Endothelial cell (in vitro differentiated cells): ENCODE measurements around the gene DST. TPM values are rescaled to one million over a fixed set of nuclear protein-coding genes. Genes with fewer than 3 reads are reported as not detected.
A peak's percentile ranks its signal among the peaks of the same experiment; 100 is the strongest.

ENCODE experiments used
- DNase-seq: peaks from one replicate; pipeline ENCODE4 v3.0.0; 2021; ENCODE audit warnings: low spot score
- H3K27ac Mint-ChIP-seq: one replicate; pipeline ENCODE4 v1.8.0; 2021; ENCODE audit warnings: mixed read lengths, inconsistent platforms; ENCODE audit not compliant: unreplicated experiment
- H3K27me3 Mint-ChIP-seq: one replicate; pipeline ENCODE4 v1.8.0; 2021; ENCODE audit warnings: mild to moderate bottlenecking, moderate library complexity, mixed read lengths, inconsistent platforms; ENCODE audit not compliant: unreplicated experiment
- H3K36me3 Mint-ChIP-seq: one replicate; pipeline ENCODE4 v1.8.0; 2021; ENCODE audit warnings: mild to moderate bottlenecking, low read depth, mixed read lengths, inconsistent platforms; ENCODE audit not compliant: unreplicated experiment
- H3K4me1 Mint-ChIP-seq: one replicate; pipeline ENCODE4 v1.8.0; 2021; ENCODE audit warnings: mild to moderate bottlenecking, mixed read lengths, inconsistent platforms; ENCODE audit not compliant: unreplicated experiment
- H3K4me3 Mint-ChIP-seq: one replicate; pipeline ENCODE4 v1.8.0; 2021; ENCODE audit warnings: mild to moderate bottlenecking, mixed read lengths, inconsistent platforms; ENCODE audit not compliant: unreplicated experiment
- H3K9me3 Mint-ChIP-seq: one replicate; pipeline ENCODE4 v1.8.0; 2021; ENCODE audit warnings: mixed read lengths, inconsistent platforms; ENCODE audit not compliant: unreplicated experiment
- total RNA-seq: library from RNA; stranded (reverse); fragmentation: NEBNext Ultra II Directional; extraction: Animal tissue kit (Norgen Biotek cat#: 25700); gene quantifications from one replicate; pipeline ENCODE4 v1.2.1, GENCODE V29; 2021; ENCODE audit not compliant: unreplicated experiment
- TF ChIP-seq, protein P1 (sequence below): fragments of 200-600 bp; sonication (generic); IDR thresholded peaks from one replicate; pipeline ENCODE4 v1.5.0; 2021; ENCODE audit warnings: antibody characterized with exemption; ENCODE audit not compliant: unreplicated experiment

DST gene
- total RNA-seq, 1 donor from 2014 or later = 284 TPM

- peak overlapping the region; percentile 55 for H3K27ac Mint-ChIP-seq
- no peaks in the 10 kb centered on the region for H3K9me3 Mint-ChIP-seq
- H3K4me3 Mint-ChIP-seq = no peak overlapping the region
- TF ChIP-seq, protein P1, sequence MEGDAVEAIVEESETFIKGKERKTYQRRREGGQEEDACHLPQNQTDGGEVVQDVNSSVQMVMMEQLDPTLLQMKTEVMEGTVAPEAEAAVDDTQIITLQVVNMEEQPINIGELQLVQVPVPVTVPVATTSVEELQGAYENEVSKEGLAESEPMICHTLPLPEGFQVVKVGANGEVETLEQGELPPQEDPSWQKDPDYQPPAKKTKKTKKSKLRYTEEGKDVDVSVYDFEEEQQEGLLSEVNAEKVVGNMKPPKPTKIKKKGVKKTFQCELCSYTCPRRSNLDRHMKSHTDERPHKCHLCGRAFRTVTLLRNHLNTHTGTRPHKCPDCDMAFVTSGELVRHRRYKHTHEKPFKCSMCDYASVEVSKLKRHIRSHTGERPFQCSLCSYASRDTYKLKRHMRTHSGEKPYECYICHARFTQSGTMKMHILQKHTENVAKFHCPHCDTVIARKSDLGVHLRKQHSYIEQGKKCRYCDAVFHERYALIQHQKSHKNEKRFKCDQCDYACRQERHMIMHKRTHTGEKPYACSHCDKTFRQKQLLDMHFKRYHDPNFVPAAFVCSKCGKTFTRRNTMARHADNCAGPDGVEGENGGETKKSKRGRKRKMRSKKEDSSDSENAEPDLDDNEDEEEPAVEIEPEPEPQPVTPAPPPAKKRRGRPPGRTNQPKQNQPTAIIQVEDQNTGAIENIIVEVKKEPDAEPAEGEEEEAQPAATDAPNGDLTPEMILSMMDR = no peak
- no peaks in the 10 kb centered on the region for H3K27me3 Mint-ChIP-seq
- peaks cover 4% of the 10 kb centered on the region for H3K36me3 Mint-ChIP-seq
- H3K4me1 Mint-ChIP-seq = peaks cover 13% of the 10 kb centered on the region
- peak; percentile 15 for DNase-seq
Observed at GRCh38 chr6:56671651-56672461, 29.2 kb upstream of the DST start.

- TF ChIP-seq, protein P1 = no peak
- Mint-ChIP-seq H3K27ac (peak overlapping the region; percentile 55), H3K36me3 (peaks cover 4% of the 10 kb centered on the region), H3K9me3 (no peaks in the 10 kb centered on the region), H3K4me1 (peaks cover 13% of the 10 kb centered on the region), H3K4me3 (no peak overlapping the region), H3K27me3 (no peaks in the 10 kb centered on the region)
- no peak for DNase-seq
Observed at GRCh38 chr6:56671160-56671559, 28.5 kb upstream of the DST start.

DNA sequence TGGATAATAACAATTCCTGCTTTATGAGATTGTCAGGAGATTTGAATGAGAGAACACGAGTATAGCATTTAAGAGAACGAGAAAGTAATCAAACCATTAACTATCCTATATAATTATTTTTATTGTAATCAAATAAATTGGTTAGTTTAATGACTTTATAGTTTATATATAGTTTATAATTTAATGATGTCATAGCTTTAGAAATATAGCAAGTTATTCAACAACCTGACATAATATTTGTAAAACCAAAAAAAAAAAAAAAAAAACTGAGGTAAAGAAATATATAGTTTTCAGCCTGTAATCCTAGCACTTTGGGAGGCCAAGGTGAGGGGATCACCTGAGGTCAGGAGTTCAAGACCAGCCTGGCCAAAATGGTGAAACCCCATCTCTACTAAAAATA is 26.4 kb upstream of the DST start:
- H3K27me3 Mint-ChIP-seq = no peaks in the 10 kb centered on the region
- peaks cover 14% of the 10 kb centered on the region for H3K4me1 Mint-ChIP-seq
- DNase-seq = no peak
- no peaks in the 10 kb centered on the region for H3K9me3 Mint-ChIP-seq
- H3K36me3 Mint-ChIP-seq = peaks cover 4% of the 10 kb centered on the region
- H3K4me3 Mint-ChIP-seq = no peak overlapping the region
- H3K27ac Mint-ChIP-seq = no peak overlapping the region
- TF ChIP-seq, protein P1 = no peak

- H3K27ac Mint-ChIP-seq = no peak overlapping the region
- no peak overlapping the region for H3K4me3 Mint-ChIP-seq
- no peaks in the 10 kb centered on the region for H3K27me3 Mint-ChIP-seq
- TF ChIP-seq, protein P1 = no peak
- no peaks in the 10 kb centered on the region for H3K9me3 Mint-ChIP-seq
- peaks cover 15% of the 10 kb centered on the region for H3K4me1 Mint-ChIP-seq
- no peak for DNase-seq
- peaks cover 4% of the 10 kb centered on the region for H3K36me3 Mint-ChIP-seq
Observed at GRCh38 chr6:56668158-56668557, 25.5 kb upstream of the DST start.

GRCh38 chr6:56667336-56667735 is 24.6 kb upstream of the DST start:
- TF ChIP-seq, protein P1 = no peak
- Mint-ChIP-seq H3K27me3 (no peaks in the 10 kb centered on the region), H3K4me3 (no peak overlapping the region), H3K9me3 (no peaks in the 10 kb centered on the region), H3K4me1 (peaks cover 16% of the 10 kb centered on the region), H3K36me3 (peaks cover 4% of the 10 kb centered on the region), H3K27ac (no peak overlapping the region)
- no peak for DNase-seq
